Activated naive CD4-positive, alpha-beta T cell treated with anti-CD3 and anti-CD28 coated beads, Interleukin-2, amount 10 ng/mL, durations not matched to agents 7 days and 5 days (primary cell): ENCODE results near the gene CASP10.
"Not testable (repeated sequence)": the region's sequence is repeated elsewhere in the genome, so short reads cannot be mapped to it uniquely, and the experiment has no call there.

Source experiments
- CTCF ChIA-PET: fragments of 350-600 bp; sonication (Branson Sonifier 250); formaldehyde crosslinking; loops from one replicate; lab custom pipeline; 2021; ENCODE audit warnings: antibody characterized with exemption; lab: Charles Lee
- DNase-seq: peaks from one replicate; pipeline ENCODE4 v3.0.0-alpha.2; 2020
- H3K27ac Mint-ChIP-seq: one replicate; pipeline ENCODE4 v1.8.0; 2021; ENCODE audit warnings: mild to moderate bottlenecking, moderate library complexity, mixed read lengths
- H3K27me3 Mint-ChIP-seq: one replicate; pipeline ENCODE4 v1.8.0; 2021; ENCODE audit warnings: mild to moderate bottlenecking, mixed read lengths
- H3K36me3 Mint-ChIP-seq: one replicate; pipeline ENCODE4 v1.8.0; 2021; ENCODE audit warnings: mixed read lengths
- H3K4me1 Mint-ChIP-seq: one replicate; pipeline ENCODE4 v1.8.0; 2021; ENCODE audit warnings: mixed read lengths
- H3K4me3 Mint-ChIP-seq: one replicate; pipeline ENCODE4 v1.8.0; 2021; ENCODE audit warnings: mild to moderate bottlenecking, moderate library complexity, mixed read lengths
- H3K9me3 Mint-ChIP-seq: one replicate; pipeline ENCODE4 v1.8.0; 2021; ENCODE audit warnings: mixed read lengths

CASP10 gene, protein sequence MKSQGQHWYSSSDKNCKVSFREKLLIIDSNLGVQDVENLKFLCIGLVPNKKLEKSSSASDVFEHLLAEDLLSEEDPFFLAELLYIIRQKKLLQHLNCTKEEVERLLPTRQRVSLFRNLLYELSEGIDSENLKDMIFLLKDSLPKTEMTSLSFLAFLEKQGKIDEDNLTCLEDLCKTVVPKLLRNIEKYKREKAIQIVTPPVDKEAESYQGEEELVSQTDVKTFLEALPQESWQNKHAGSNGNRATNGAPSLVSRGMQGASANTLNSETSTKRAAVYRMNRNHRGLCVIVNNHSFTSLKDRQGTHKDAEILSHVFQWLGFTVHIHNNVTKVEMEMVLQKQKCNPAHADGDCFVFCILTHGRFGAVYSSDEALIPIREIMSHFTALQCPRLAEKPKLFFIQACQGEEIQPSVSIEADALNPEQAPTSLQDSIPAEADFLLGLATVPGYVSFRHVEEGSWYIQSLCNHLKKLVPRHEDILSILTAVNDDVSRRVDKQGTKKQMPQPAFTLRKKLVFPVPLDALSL

DNA sequence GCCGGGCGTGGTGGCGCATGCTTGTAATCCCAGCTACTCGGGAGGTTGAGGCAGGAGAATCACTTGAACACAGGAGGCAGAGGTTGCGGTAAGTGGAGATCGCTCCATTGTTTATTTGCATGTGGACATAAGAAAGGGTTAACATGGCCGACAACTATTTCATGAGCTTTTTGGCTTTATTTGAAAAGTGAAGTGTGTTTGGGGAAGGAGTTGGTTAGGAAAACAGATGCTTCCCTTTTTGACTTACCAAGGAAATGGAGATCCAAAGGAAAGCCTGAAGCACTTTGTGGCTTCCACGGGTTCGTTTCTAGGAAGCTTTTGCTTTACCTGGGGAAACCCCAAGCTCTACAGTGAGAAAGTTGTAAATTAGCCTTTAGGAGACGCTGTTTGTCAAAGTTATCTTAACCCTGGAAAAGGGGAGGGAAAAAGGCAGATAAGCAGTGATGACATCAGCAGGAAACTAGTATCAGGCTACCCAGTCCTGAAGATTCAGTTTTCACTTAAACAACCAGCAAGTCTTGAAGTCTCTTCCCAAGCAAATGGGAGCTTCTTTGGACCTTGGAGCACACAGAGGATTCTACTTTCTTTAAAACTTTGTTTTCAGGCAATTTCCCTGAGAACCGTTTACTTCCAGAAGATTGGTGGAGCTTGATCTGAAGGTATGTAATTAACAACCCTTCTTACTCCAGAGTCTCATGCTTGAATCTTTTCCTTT, at the start of gene CASP10:
TSS of gene CASP10 (plus strand) at position 492 of the 715 bp plus-strand sequence. CDS start 2,637 bp downstream, outside the sequence.
- Mint-ChIP-seq H3K27me3 (no peaks in the 10 kb centered on the region), H3K4me1 (peaks cover 40% of the 10 kb centered on the region), H3K36me3 (peaks cover 40% of the 10 kb centered on the region), H3K4me3 (peak within 1 kb of the TSS; percentile 87), H3K9me3 (no peaks in the 10 kb centered on the region), H3K27ac (peak within 1 kb of the TSS; percentile 92)
- DNase-seq, result peak; percentile 51
- CTCF ChIA-PET, result interaction anchor here (0.8 to 3.7 kb wide), 27 partner anchors 9 to 294 kb away, joined by 3 to 202 read pairs (median 5); partner anchors contain the start of genes FLACC1, HYCC2, NIF3L1 and ORC2

DNA sequence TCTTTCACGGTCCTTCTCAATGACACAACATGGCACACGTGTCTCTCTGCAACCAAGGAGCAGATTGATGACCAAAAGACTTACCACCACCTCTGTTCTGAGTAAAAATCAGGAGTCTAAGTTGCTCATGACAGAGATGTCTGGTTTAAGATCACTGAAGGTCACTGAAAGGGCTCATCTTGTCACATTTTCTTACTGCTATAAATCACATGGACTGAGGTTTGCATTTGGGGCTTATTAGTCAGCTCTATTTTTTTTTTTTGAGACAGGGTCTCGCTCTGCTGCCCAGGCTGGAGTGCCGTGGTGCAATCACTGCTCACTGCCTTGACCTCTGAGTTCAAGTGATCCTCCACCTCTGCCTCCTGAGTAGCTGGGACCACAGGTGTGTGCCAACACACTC, 47.6 kb upstream of the CASP10 start:
- Mint-ChIP-seq H3K36me3 (peaks cover 70% of the 10 kb centered on the region), H3K4me1 (peaks cover 47% of the 10 kb centered on the region), H3K27ac (peak overlapping the region; percentile 58), H3K9me3 (no peaks in the 10 kb centered on the region), H3K27me3 (no peaks in the 10 kb centered on the region), H3K4me3 (no peak overlapping the region)
- no peak for DNase-seq
- CTCF ChIA-PET, result no interaction called here

DNA sequence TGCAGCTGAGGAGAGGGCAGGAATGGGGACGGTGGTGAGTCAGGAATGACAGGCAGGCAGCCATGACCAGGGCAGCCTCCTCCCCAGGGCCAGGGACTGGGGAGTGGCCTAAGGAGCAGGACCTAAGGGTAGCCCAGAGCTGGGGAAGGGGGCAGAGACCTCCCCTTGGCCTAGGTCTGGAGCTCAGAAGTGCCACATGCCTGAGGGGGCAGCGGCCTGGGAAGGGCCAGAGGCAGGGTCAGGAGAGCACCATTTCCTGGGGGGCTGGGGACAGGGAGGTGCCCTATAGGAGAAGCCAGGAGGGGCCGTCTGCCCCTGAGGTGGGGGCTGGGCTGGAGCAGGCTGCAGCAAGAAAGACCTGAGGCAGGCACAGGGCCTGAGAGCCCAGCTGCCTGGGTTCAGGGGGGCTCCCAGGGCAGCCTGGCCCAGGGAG, 46.0 kb upstream of the CASP10 start:
- Mint-ChIP-seq H3K27ac (peak overlapping the region; percentile 69), H3K36me3 (peaks cover 71% of the 10 kb centered on the region), H3K4me3 (no peak overlapping the region), H3K9me3 (no peaks in the 10 kb centered on the region), H3K4me1 (peaks cover 35% of the 10 kb centered on the region), H3K27me3 (no peaks in the 10 kb centered on the region)
- DNase-seq, result no peak
- CTCF ChIA-PET, result no interaction called here

DNA sequence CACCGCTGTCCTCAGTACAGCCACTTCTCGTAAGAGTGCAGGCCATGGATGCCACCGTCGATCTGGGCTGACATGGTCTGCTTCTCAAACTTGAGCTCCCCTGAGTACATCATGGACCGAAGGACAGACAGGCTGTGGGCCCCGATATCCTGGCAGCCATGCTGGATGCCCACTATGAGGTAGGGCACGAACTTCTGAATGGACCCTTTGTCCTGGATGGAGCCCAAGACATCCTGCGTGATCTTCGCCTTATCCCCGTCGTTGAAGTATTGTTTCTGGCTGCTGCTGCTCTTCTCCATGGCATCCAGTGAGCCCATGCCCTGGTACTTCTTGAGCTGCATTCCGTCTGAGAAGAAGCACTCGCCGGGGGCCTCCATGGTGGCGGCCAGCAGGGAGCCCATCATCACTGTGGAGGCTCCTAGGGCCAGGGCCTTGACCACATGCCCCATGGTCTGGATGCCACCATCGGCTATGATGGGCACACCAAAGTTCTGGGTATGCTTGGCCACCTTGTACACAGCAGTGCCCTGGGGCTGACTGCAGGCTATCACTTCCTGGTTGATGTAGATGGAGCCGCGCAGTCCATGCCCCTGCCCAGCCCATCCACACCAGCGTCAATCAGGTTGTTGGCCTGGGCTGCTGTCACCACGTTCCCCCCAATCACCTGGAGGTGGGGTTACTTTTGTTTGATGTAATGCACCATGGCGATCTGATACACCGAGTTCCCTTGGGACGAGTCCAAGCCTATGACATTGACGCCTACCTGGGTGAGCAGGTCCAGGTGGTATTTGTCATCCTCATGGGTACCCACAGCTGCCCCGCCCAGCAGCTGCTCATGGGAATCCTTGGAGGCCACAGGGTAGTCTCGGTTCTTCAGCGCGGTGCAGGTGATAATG, 45.2 kb upstream of the CASP10 start:
- CTCF ChIA-PET, result no interaction called here
- H3K27ac Mint-ChIP-seq, result peak overlapping the region; percentile 24

GRCh38 chr2:201138401-201138970, 44.5 kb upstream of the CASP10 start:
- Mint-ChIP-seq H3K27me3 (no peaks in the 10 kb centered on the region), H3K9me3 (no peaks in the 10 kb centered on the region), H3K27ac (no peak overlapping the region), H3K4me3 (no peak overlapping the region), H3K36me3 (peaks cover 58% of the 10 kb centered on the region), H3K4me1 (peaks cover 19% of the 10 kb centered on the region)
- CTCF ChIA-PET, result no interaction called here
- no peak for DNase-seq

More for the DNA sequence above, 45.2 kb upstream of the CASP10 start:
- DNase-seq, result no peak
- no peaks in the 10 kb centered on the region for H3K27me3 Mint-ChIP-seq
- peaks cover 26% of the 10 kb centered on the region for H3K4me1 Mint-ChIP-seq
- peaks cover 65% of the 10 kb centered on the region for H3K36me3 Mint-ChIP-seq
- H3K4me3 Mint-ChIP-seq, result no peak overlapping the region
- no peaks in the 10 kb centered on the region for H3K9me3 Mint-ChIP-seq

GRCh38 chr2:201138986-201139781, 43.8 kb upstream of the CASP10 start:
- DNase-seq, H3K9me3 Mint-ChIP-seq, H3K27me3 Mint-ChIP-seq, H3K4me3 Mint-ChIP-seq, CTCF ChIA-PET: not testable (repeated sequence)
- peaks cover 18% of the 10 kb centered on the region for H3K4me1 Mint-ChIP-seq
- H3K27ac Mint-ChIP-seq, result peak overlapping the region; percentile 10
- peaks cover 53% of the 10 kb centered on the region for H3K36me3 Mint-ChIP-seq

DNA sequence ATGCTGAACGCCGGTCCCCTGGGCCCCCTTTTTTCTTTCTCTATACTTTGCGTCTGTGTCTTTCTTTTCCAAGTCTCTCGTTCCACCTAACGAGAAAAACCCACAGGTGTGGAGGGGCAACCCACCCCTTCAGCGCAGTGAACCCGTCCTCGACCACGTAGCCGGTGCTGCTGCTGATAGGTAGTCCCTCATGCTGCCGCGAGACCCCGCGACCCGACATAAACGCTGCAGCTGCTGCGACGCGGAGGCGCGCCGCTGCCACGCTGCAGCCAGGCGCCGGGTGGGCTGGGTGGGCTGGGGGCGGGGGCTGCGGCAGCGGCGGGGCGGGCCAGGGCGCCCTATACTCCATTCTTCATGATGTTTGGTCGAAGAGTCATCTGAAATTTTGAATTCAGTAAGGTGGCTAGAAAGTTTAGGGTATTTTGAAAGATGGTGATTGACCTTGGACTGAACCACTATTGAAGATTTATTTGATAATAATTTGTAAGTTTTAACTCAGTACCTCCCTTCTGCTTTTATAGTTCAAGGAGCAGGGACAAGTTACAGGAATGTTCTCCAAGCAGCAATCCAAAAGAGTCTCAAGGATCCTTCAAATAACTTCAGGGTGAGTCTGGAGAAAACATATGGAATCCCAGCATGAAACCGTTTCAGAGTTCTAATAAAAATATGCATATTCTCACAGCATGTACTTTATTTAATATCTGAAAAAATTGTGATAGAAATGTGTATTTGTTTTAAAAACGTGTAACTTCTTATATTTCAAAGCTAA, 42.9 kb upstream of the CASP10 start:
- no peak overlapping the region for H3K4me3 Mint-ChIP-seq
- no peaks in the 10 kb centered on the region for H3K9me3 Mint-ChIP-seq
- DNase-seq, result no peak
- CTCF ChIA-PET, result no interaction called here
- H3K27me3 Mint-ChIP-seq, result no peaks in the 10 kb centered on the region
- no peak overlapping the region for H3K27ac Mint-ChIP-seq
- H3K36me3 Mint-ChIP-seq, result peaks cover 52% of the 10 kb centered on the region
- H3K4me1 Mint-ChIP-seq, result peaks cover 16% of the 10 kb centered on the region

DNA sequence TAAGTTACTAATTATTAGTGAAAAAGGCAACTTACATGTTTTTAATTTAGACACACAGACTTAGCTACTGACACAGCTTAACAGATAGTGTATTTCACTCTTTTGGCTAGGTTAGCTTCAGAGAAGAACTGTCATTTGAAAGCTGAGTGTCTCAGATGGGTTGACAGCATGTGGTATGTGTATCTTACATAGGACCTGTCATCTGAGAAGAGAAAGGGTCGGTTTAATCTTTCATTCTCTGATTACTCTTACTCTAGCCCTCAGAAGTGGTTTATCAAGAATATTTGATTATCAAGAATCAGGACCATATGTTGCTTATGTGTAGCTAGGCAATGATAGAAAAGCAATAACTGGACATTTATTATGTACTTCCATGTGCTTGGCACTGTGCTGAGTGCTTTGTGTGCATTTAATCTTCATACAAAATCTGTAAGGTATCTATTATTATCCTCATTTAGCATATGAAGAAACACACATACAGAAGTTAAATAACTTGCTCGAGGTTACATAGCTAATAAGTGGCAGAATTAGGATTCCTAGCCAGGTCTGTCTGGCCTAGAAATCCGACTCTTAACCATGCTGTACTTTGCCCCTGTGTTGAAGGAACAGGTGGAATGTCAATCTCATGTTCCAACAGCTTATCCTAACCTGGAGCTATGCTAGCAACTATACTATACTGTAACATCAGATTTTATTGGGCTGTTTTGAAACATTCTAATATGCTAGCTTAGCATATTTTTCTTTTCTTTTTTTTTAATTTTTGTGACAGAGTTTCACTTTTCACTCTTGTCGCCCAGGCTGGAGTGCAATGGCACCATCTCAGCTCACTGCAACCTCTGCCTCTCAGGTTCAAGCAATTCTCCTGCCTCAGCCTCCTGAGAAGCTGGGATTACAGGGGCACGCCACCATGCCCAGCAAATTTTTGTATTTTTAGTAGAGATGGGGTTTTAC, 38.6 kb upstream of the CASP10 start:
- peaks cover 39% of the 10 kb centered on the region for H3K36me3 Mint-ChIP-seq

DNA sequence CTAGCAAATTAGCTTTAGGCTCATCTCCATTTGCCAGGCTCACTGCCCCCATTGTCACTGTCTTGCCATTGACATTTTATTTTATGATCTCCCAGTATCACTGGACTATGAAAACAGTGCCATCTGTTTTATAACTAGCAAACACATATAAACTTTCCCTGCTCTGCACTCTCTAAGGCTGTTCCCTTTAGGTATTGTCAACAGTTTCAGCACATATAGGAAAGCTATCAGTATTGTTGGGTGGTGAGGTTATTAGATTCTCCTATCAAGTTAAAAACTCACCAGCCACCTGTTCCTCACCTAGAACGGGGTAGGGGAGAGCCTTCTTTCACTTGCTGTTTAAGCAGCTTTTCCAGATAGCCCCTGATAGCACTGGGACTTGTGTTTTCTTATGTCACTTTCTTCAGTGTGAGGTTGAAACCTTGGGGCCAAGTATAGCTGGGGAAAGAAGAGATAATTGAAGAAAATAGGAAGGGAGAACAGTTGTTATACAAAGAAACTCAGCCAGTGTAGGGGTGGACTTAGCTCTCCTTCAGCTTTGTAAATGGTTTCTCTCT, 34.4 kb upstream of the CASP10 start:
- CTCF ChIA-PET, result interaction anchor here (0.6 to 3.0 kb wide), 4 partner anchors 9 to 229 kb away, joined by 3 to 10 read pairs (median 4); no protein-coding TSS in a partner anchor
- Mint-ChIP-seq H3K9me3 (no peaks in the 10 kb centered on the region), H3K4me3 (no peak overlapping the region), H3K4me1 (peaks cover 16% of the 10 kb centered on the region), H3K27me3 (no peaks in the 10 kb centered on the region), H3K27ac (no peak overlapping the region), H3K36me3 (peaks cover 53% of the 10 kb centered on the region)
- no peak for DNase-seq

More for the DNA sequence above, 38.6 kb upstream of the CASP10 start:
- CTCF ChIA-PET, result interaction anchor here (0.6 to 1.9 kb wide), 8 partner anchors 13 to 243 kb away, joined by 3 to 8 read pairs (median 4); partner anchors contain the start of gene ORC2
- no peak overlapping the region for H3K4me3 Mint-ChIP-seq
- H3K27me3 Mint-ChIP-seq, result no peaks in the 10 kb centered on the region
- no peak for DNase-seq
- peaks cover 3% of the 10 kb centered on the region for H3K4me1 Mint-ChIP-seq
- H3K9me3 Mint-ChIP-seq, result no peaks in the 10 kb centered on the region
- no peak overlapping the region for H3K27ac Mint-ChIP-seq

GRCh38 chr2:201149064-201149820, 33.7 kb upstream of the CASP10 start:
- no peak overlapping the region for H3K27ac Mint-ChIP-seq
- CTCF ChIA-PET, result interaction anchor here (0.6 to 3.0 kb wide), 2 partner anchors 9 to 229 kb away, joined by 5 to 10 read pairs; no protein-coding TSS in a partner anchor
- peaks cover 16% of the 10 kb centered on the region for H3K4me1 Mint-ChIP-seq
- no peaks in the 10 kb centered on the region for H3K9me3 Mint-ChIP-seq
- DNase-seq, result no peak
- no peak overlapping the region for H3K4me3 Mint-ChIP-seq
- no peaks in the 10 kb centered on the region for H3K27me3 Mint-ChIP-seq
- peaks cover 53% of the 10 kb centered on the region for H3K36me3 Mint-ChIP-seq
